CD4-positive, alpha-beta T cell treated with Interleukin-17A for 1 hour (primary cell): ENCODE measurements around the gene POP4.
"Not testable (repeated sequence)": the region's sequence is repeated elsewhere in the genome, so short reads cannot be mapped to it uniquely, and the experiment has no call there.

Experiments
- DNase-seq: peaks from one replicate; pipeline ENCODE4 v3.0.0-alpha.2; 2020

Gene POP4

GRCh38 chr19:29614046-29614445 is 8.0 kb downstream of the POP4 start:
- no peak for DNase-seq

GRCh38 chr19:29614780-29615179 is 8.7 kb downstream of the POP4 start:
- no peak for DNase-seq

- DNase-seq, result no peak
These were observed 9.9 kb downstream of the POP4 start for GRCh38 chr19:29615891-29616425.

- no peak for DNase-seq
These were observed 10.5 kb downstream of the POP4 start for GRCh38 chr19:29616541-29616940.

- no peak for DNase-seq
These were observed 11.5 kb downstream of the POP4 start for GRCh38 chr19:29617366-29618266.

GRCh38 chr19:29618434-29618833 is 12.4 kb downstream of the POP4 start:
- DNase-seq, result no peak

- no peak for DNase-seq
These were observed 12.8 kb downstream of the POP4 start for GRCh38 chr19:29618871-29619270.

- peak; percentile 28 for DNase-seq
These were observed 14.9 kb downstream of the POP4 start for GRCh38 chr19:29620931-29621351.

GRCh38 chr19:29622166-29623070 is 16.3 kb downstream of the POP4 start:
- peak; percentile 49 for DNase-seq

- DNase-seq, result peak; percentile 38
These were observed 17.8 kb downstream of the POP4 start for GRCh38 chr19:29623726-29624488.

GRCh38 chr19:29624489-29625185 is 18.6 kb downstream of the POP4 start:
- no peak for DNase-seq

- no peak for DNase-seq
These were observed 19.1 kb downstream of the POP4 start for GRCh38 chr19:29625186-29625651.

GRCh38 chr19:29626386-29626785 is 20.3 kb downstream of the POP4 start:
- no peak for DNase-seq

- not testable (repeated sequence) for DNase-seq
These were observed 20.7 kb downstream of the POP4 start for GRCh38 chr19:29626832-29627231.

- DNase-seq, result no peak
These were observed 22.7 kb downstream of the POP4 start for GRCh38 chr19:29628661-29629385.

GRCh38 chr19:29629836-29630534 is 23.9 kb downstream of the POP4 start:
- no peak for DNase-seq

GRCh38 chr19:29630655-29631054 is 24.6 kb downstream of the POP4 start:
- no peak for DNase-seq

GRCh38 chr19:29631450-29631849 is 25.4 kb downstream of the POP4 start:
- DNase-seq, result no peak

- DNase-seq, result no peak
These were observed 27.9 kb downstream of the POP4 start for GRCh38 chr19:29634002-29634401.

- no peak for DNase-seq
These were observed 28.5 kb downstream of the POP4 start for GRCh38 chr19:29634423-29635130.
